22Rv1 (cell line): ENCODE results near the gene IL1A.

Experiments
- ZFX ChIP-seq: fragments of 450-650 bp; IDR thresholded peaks from 2 replicates; pipeline ENCODE4 v1.6.1; 2017; ENCODE audit warnings: antibody characterized with exemption, borderline replicate concordance
- TF ChIP-seq, protein P1 (sequence below): fragments of 450-650 bp; IDR thresholded peaks from 2 replicates; pipeline ENCODE4 v1.5.1; 2017; ENCODE audit warnings: mild to moderate bottlenecking

DNA sequence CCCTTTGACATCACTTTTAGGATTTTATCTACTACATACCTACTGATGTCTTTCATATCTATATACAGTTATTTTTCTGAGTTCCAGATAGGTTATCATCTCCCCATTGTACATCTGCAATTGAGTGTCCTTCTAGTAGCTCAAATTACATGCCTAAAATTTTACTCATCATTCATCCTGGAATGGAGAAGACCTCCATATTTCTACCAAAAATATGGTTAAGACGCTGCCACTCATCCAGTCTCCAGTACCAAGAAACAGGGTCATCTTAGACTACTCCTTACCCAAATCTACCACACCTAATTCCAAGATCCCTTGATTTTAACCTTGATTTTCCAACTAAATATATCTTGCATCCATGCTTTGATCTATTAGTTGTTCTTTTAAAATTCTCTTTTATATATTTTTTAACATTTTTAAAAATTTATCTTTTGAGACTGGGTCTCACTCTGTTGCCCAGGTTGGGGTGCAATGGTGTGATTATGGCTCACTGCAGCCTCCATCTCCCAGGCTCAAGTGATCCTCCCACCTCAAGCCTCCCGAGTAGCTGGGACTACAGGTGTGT, 11.3 kb downstream of the IL1A start:
- TF ChIP-seq, protein P1, sequence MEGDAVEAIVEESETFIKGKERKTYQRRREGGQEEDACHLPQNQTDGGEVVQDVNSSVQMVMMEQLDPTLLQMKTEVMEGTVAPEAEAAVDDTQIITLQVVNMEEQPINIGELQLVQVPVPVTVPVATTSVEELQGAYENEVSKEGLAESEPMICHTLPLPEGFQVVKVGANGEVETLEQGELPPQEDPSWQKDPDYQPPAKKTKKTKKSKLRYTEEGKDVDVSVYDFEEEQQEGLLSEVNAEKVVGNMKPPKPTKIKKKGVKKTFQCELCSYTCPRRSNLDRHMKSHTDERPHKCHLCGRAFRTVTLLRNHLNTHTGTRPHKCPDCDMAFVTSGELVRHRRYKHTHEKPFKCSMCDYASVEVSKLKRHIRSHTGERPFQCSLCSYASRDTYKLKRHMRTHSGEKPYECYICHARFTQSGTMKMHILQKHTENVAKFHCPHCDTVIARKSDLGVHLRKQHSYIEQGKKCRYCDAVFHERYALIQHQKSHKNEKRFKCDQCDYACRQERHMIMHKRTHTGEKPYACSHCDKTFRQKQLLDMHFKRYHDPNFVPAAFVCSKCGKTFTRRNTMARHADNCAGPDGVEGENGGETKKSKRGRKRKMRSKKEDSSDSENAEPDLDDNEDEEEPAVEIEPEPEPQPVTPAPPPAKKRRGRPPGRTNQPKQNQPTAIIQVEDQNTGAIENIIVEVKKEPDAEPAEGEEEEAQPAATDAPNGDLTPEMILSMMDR = no peak
- no peak for TF ChIP-seq ZFX
